Heart right ventricle (tissue), 16 donors: ENCODE measurements around the gene GNG2. TPM values are rescaled to one million over a fixed set of nuclear protein-coding genes. Genes with fewer than 3 reads are reported as not detected.

Experiments used
- ATAC-seq, 8 donors: fragments of 200-7000 bp; cut with Tn5 transposase; one replicate each; pipeline ENCODE4 v1.9.1; 2020; ENCODE audit warnings: mild to moderate bottlenecking in 8 of 8, moderate library complexity in 8 of 8, moderate number of reproducible peaks in 1 of 8
- DNase-seq, 2 donors: peaks; one replicate each; pipeline ENCODE4 v3.0.0-alpha.2; 2020
- H3K27ac ChIP-seq, 10 donors: fragments of 200-600 bp; sonication (generic) in 2 of 10; one replicate each; pipeline versions ENCODE4 v1.5.0 to v1.8.0; 2020 to 2022; ENCODE audit warnings: mild to moderate bottlenecking in 3 of 10
- H3K27me3 ChIP-seq, 7 donors: fragments of 200-600 bp; one replicate each; pipeline ENCODE4 v1.8.0; 2021 to 2022; ENCODE audit warnings: mild to moderate bottlenecking in 2 of 7
- H3K36me3 ChIP-seq, 9 donors: fragments of 200-600 bp; sonication (generic) in 1 of 9; one replicate each; pipeline versions ENCODE4 v1.5.0 to v1.8.0; 2020 to 2022; ENCODE audit warnings: mild to moderate bottlenecking in 2 of 9
- H3K4me1 ChIP-seq, 9 donors: fragments of 200-600 bp; sonication (generic) in 1 of 9; one replicate each; pipeline versions ENCODE4 v1.5.0 to v1.8.0; 2020 to 2022; ENCODE audit warnings: mild to moderate bottlenecking in 4 of 9
- H3K4me3 ChIP-seq, 10 donors: fragments of 200-600 bp; sonication (generic) in 2 of 10; one replicate each; pipeline versions ENCODE4 v1.5.0 to v1.8.0; 2020 to 2022; ENCODE audit warnings: mild to moderate bottlenecking in 7 of 10, moderate library complexity in 2 of 10
- H3K9me3 ChIP-seq, 11 donors: fragments of 200-600 bp in 10 of 11; sonication (generic) in 2 of 11; one replicate each; pipeline versions ENCODE4 v1.5.0 to v1.8.0; 2013 to 2022; ENCODE audit warnings: mild to moderate bottlenecking in 2 of 11, control low read depth in 1 of 11, moderate library complexity in 1 of 11
- CTCF ChIP-seq, 9 donors: fragments of 200-600 bp; sonication (generic) in 2 of 9; IDR thresholded peaks; one replicate each; pipeline versions ENCODE4 v1.5.0 to v1.8.0; 2021 to 2022; ENCODE audit warnings: antibody characterized with exemption in 9 of 9, mild to moderate bottlenecking in 5 of 9, moderate library complexity in 1 of 9
- WGBS, 2 donors: extraction: QIAGEN DNeasy Blood & Tissue Kit; methylation state at CpG; one replicate each; pipeline ENCODE4 v1.1.7; 2013; ENCODE audit warnings: inconsistent platforms in 1 of 2; 5-methylcytosine and 5-hydroxymethylcytosine counted together
- intact Hi-C, 10 donors: fragments of 100-400 bp; cut with DNase I; formaldehyde crosslinking; loops; one replicate each; pipeline versions ENCODE4 v1.11.1 to v1.14.2; 2022
- polyA plus RNA-seq, 2 donors: library from polyadenylated mRNA; stranded (reverse); fragments of 200-250 nt; gene quantifications; one replicate each; pipeline ENCODE4 v1.2.3, GENCODE V29; 2013
- total RNA-seq, 10 donors: library from RNA; stranded (reverse); fragmentation: NEBNext Ultra II Directional in 3 of 10; extraction: Animal tissue kit (Norgen Biotek cat#: 25700) in 3 of 10; gene quantifications; one replicate each; pipeline versions ENCODE4 v1.2.1 to v1.2.4, GENCODE V29; 2021 to 2023
- donor health status: Arrhythmogenic right ventricular cardiomyopathy.
- donor health status: ischemic (EF 13 %, LVEDD 7.1; RV severe dilation, severe dysfunction).
- donor health status: healthy with polysubstance abuse.
- donor health status: DM: no; HTN: yes; CAD: no.
- donor health status: DM: no; HTN: no; CAD: no.
- donor health status: ischemic (EF 25% LVEDD 6.9; RV normal size, moderate dysfunction).
- donor health status: ischemic (EF 25% LVEDD 5.7; RV mildly dilated, moderate dysfunction).
- donor health status: healthy.
- donor health status: DM: yes; HTN: yes; CAD: no.
- donor health status: Ischemic cardiomyopathy.
- donor health status: ischemic (EF 35%, LVEDD 5.7; RV mildly dilated, moderate dysfunction).
- donor health status: nonischemic (EF 11% LVEDD 7.7; RV severe dilation, severe dysfunction).
- donor health status: DM: yes; HTN: yes; CAD: no.
- donor health status: PGD.
- donor health status: ischemic (EF 29% LVEDD 5.4; RV normal size, mild dysfunction).
- donor health status: nonischemic (EF 23%, LVEDD 6.1; RV moderate dilation, normal function).

The GNG2 gene
- total and polyA plus RNA-seq, 12 donors, result 3.6 to 20.6 (median 7.2) TPM

GRCh38 chr14:51847489-51847796 lies 13.0 kb upstream of the GNG2 start:
- WGBS, 2 donors, result 76 to 80% methylated on average over 4 of the region's 4 CpGs
- peak overlapping the region in 2 of 10 donors; percentile 32 to 40 for H3K4me3 ChIP-seq

GRCh38 chr14:51848120-51848519 lies 12.3 kb upstream of the GNG2 start:
- intact Hi-C loops, result loop anchor here in 1 of 10 donors (10.0 kb wide), 1 partner anchor 127 kb away; no protein-coding TSS in a partner anchor
- DNase-seq (no peak), ATAC-seq (no peak)
- Histone ChIP-seq H3K4me1 (peaks cover 0 to 41% (median 6%) of the 10 kb centered on the region in 9 donors), H3K4me3 (no peak overlapping the region), H3K27me3 (no peaks in the 10 kb centered on the region), H3K9me3 (no peaks in the 10 kb centered on the region), H3K36me3 (no peaks in the 10 kb centered on the region), H3K27ac (peak overlapping the region in 1 of 10 donors; percentile 90)
- no peak for TF ChIP-seq CTCF (IDR thresholded peaks at IDR 0.05)
- 83 to 86% methylated on average over 4 of the region's 4 CpGs for WGBS, 2 donors

More at GRCh38 chr14:51847489-51847796, 13.0 kb upstream of the GNG2 start:
- no peaks in the 10 kb centered on the region for H3K9me3 ChIP-seq
- no peaks in the 10 kb centered on the region for H3K27me3 ChIP-seq
- DNase-seq, result no peak
- no peak for ATAC-seq
- TF ChIP-seq CTCF (IDR thresholded peaks at IDR 0.05), result no peak
- no peaks in the 10 kb centered on the region for H3K36me3 ChIP-seq
- H3K4me1 ChIP-seq, result peaks cover 0 to 41% (median 6%) of the 10 kb centered on the region in 9 donors
- intact Hi-C loops, result loop anchor here in 1 of 10 donors (10.0 kb wide), 1 partner anchor 127 kb away; no protein-coding TSS in a partner anchor
- H3K27ac ChIP-seq, result peak overlapping the region in 5 of 10 donors; percentile 17 to 90 (median 35)

GRCh38 chr14:51849097-51849496 lies 11.3 kb upstream of the GNG2 start:
- H3K4me3 ChIP-seq, result no peak overlapping the region
- WGBS, 2 donors, result 85 to 96% methylated on average over 2 of the region's 2 CpGs
- H3K9me3 ChIP-seq, result no peaks in the 10 kb centered on the region
- no peaks in the 10 kb centered on the region for H3K36me3 ChIP-seq
- ATAC-seq (no peak), DNase-seq (no peak)
- H3K27ac ChIP-seq, result peak overlapping the region in 1 of 10 donors; percentile 90
- H3K4me1 ChIP-seq, result peaks cover 0 to 41% (median 6%) of the 10 kb centered on the region in 9 donors
- intact Hi-C loops, result loop anchor here in 1 of 10 donors (10.0 kb wide), 1 partner anchor 126 kb away; no protein-coding TSS in a partner anchor
- no peaks in the 10 kb centered on the region for H3K27me3 ChIP-seq
- TF ChIP-seq CTCF (IDR thresholded peaks at IDR 0.05), result no peak

- WGBS, 2 donors, result 97 to 100% methylated on average over 1 of the region's 1 CpG
- Histone ChIP-seq H3K27me3 (no peaks in the 10 kb centered on the region), H3K27ac (peak overlapping the region in 1 of 10 donors; percentile 42), H3K4me3 (no peak overlapping the region), H3K9me3 (no peaks in the 10 kb centered on the region), H3K36me3 (no peaks in the 10 kb centered on the region), H3K4me1 (peaks cover 0 to 31% (median 6%) of the 10 kb centered on the region in 9 donors)
- intact Hi-C loops, result no loop called here
- ATAC-seq (no peak), DNase-seq (no peak)
- no peak for TF ChIP-seq CTCF (IDR thresholded peaks at IDR 0.05)
These were observed 9.8 kb upstream of the GNG2 start for GRCh38 chr14:51850651-51851050.
